Measurements from ENCODE around the gene PSMF1. TPM values are rescaled to one million over a fixed set of nuclear protein-coding genes. Genes with fewer than 3 reads are reported as not detected.
"Not testable (repeated sequence)": the region's sequence is repeated elsewhere in the genome, so short reads cannot be mapped to it uniquely, and the experiment has no call there.

The PSMF1 gene
- total RNA-seq, 4 donors from 2014 or later: 65.4 to 91.5 (median 73.4) TPM

DNA sequence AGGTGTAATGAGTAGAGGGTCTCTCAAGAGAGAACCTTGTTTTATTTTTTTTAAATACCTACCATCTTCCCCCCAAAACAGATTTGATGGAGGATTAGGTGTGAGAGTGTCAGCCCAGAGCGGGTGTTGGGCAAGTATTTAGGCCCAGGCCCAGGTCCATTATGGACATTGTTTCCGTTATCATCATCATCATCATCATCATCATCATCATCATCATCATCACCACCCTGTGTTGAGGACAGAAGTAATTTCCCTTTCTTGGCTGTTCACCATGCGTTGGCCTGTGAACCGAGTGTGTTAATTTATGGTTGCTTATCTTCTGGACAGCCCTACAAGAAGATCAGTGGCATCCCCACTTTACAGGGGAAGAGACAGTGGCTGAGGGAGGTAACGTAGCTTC lies 28.6 kb downstream of the PSMF1 start:
- TF ChIP-seq EP300 (IDR thresholded peaks at IDR 0.05): no peak
- intact Hi-C loops (cut with DNase I): no loop called here
- Histone ChIP-seq H3K9me3 (no peaks in the 10 kb centered on the region), H3K27me3 (no peaks in the 10 kb centered on the region), H3K4me3 (no peak overlapping the region), H3K4me1 (peaks cover 0 to 7% (median 0%) of the 10 kb centered on the region in 4 donors), H3K36me3 (peaks cover 12 to 63% (median 34%) of the 10 kb centered on the region in 4 donors), H3K27ac (replicated peaks in 1 of 4) (no peak overlapping the region)
- DNase-seq (ENCODE audit: extremely low spot score): peak; percentile 34
- WGBS: 91% methylated on average over 5 of the region's 5 CpGs

DNA sequence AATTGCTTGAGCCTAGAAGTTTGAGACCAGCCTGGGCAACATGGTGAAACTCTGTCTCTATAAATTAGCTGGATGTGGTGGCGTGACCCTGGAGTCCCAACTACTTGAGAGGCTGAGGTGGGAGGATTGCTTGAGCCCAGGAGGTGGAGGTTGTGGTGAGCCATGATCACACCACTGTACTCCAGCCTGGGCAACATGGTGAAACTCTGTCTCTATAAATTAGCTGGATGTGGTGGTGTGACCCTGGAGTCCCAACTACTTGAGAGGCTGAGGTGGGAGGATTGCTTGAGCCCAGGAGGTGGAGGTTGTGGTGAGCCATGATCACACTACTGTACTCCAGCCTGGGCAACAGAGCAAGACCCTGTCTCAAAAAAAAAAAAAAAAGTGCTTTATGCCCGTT lies 31.4 kb downstream of the PSMF1 start:
- DNase-seq (ENCODE audit: extremely low spot score); H3K27me3 ChIP-seq; H3K4me3 ChIP-seq; intact Hi-C loops (cut with DNase I); H3K27ac ChIP-seq (replicated peaks in 1 of 4); H3K9me3 ChIP-seq; H3K4me1 ChIP-seq: not testable (repeated sequence)
- H3K36me3 ChIP-seq: peaks cover 11 to 69% (median 38%) of the 10 kb centered on the region in 4 donors
- 83% methylated on average over 2 of the region's 2 CpGs for WGBS

DNA sequence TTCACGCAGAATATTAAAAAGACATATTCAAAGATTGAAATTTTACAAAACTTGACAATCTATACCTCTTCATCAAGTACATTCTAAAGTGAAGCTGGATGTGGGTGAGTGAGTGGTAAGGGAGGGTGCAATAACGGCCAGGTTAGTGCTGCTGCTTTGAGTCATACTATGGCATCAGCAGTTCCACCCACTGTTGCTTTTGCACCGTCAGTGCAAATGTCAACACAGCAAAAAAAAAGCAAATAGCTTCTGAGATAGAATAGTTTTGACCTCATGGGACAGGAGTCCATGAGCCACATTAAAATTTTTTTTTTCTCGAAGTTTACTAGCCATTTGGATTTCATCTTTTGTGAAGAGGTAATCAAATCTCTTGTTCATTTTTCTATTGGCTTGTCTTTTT lies 31.8 kb downstream of the PSMF1 start:
- WGBS: 80% methylated on average over 4 of the region's 4 CpGs
- Histone ChIP-seq H3K27ac (replicated peaks in 1 of 4) (no peak overlapping the region), H3K4me1 (peaks cover 0 to 3% (median 1%) of the 10 kb centered on the region in 4 donors), H3K4me3 (no peak overlapping the region), H3K36me3 (peaks cover 7 to 69% (median 38%) of the 10 kb centered on the region in 4 donors), H3K9me3 (no peaks in the 10 kb centered on the region), H3K27me3 (no peaks in the 10 kb centered on the region)
- intact Hi-C loops (cut with DNase I): no loop called here
- no peak for TF ChIP-seq POLR2AphosphoS5 (IDR thresholded peaks at IDR 0.05)
- TF ChIP-seq POLR2A (IDR thresholded peaks at IDR 0.05; ENCODE audit: low read depth): no peak
- TF ChIP-seq, protein P1, sequence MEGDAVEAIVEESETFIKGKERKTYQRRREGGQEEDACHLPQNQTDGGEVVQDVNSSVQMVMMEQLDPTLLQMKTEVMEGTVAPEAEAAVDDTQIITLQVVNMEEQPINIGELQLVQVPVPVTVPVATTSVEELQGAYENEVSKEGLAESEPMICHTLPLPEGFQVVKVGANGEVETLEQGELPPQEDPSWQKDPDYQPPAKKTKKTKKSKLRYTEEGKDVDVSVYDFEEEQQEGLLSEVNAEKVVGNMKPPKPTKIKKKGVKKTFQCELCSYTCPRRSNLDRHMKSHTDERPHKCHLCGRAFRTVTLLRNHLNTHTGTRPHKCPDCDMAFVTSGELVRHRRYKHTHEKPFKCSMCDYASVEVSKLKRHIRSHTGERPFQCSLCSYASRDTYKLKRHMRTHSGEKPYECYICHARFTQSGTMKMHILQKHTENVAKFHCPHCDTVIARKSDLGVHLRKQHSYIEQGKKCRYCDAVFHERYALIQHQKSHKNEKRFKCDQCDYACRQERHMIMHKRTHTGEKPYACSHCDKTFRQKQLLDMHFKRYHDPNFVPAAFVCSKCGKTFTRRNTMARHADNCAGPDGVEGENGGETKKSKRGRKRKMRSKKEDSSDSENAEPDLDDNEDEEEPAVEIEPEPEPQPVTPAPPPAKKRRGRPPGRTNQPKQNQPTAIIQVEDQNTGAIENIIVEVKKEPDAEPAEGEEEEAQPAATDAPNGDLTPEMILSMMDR (IDR thresholded peaks at IDR 0.05): no peak
- peak; percentile 5 for DNase-seq (ENCODE audit: extremely low spot score)

DNA sequence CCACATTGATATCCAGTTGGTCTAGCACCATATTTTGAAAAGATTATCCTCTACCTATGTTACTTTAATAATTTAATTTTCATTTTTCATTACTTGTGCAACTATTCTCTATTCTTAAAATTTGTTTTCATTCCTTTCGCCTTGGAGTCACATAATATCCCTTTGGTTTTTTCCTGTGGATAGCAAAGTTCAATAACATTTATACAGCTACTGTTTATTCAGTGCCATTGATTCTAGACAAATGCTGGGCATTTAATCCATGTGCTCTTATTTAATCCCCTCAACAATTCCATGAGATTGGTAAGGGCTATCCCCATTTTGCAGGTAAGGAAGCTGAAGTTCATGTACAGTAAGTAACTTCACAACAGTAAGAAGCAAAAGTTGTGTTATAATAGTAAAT lies 32.6 kb downstream of the PSMF1 start:
- no peak for DNase-seq (ENCODE audit: extremely low spot score)
- Histone ChIP-seq H3K27me3 (no peaks in the 10 kb centered on the region), H3K36me3 (peaks cover 0 to 66% (median 39%) of the 10 kb centered on the region in 4 donors), H3K4me1 (peaks cover 0 to 2% (median 0%) of the 10 kb centered on the region in 4 donors), H3K4me3 (no peak overlapping the region), H3K27ac (replicated peaks in 1 of 4) (no peak overlapping the region), H3K9me3 (no peaks in the 10 kb centered on the region)
- TF ChIP-seq, protein P1 (IDR thresholded peaks at IDR 0.05): no peak
- no peak for TF ChIP-seq POLR2A (IDR thresholded peaks at IDR 0.05; ENCODE audit: low read depth)
- no peak for TF ChIP-seq EP300 (IDR thresholded peaks at IDR 0.05)
- TF ChIP-seq POLR2AphosphoS5 (IDR thresholded peaks at IDR 0.05): no peak
- intact Hi-C loops (cut with DNase I): no loop called here
- 100% methylated on average over 1 of the region's 1 CpG for WGBS

DNA sequence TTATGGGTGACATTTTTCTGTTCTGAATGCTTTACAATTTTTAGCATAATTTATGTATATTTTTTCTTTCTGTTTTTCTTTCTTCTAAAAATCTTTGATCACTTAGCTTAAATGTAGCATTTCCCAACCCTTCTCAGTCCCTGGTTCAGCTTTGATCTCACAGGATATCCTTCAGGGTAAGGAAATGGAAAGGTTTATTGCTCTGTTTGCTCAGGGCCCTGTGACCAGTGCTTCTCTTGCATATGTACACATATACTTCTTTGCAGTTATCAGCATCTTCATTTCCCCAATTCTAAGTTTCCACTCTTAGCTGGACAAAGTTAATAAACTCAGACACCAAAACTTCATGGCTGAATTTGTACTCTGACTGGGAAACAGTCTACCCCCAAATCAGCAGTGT lies 35.8 kb downstream of the PSMF1 start:
- Histone ChIP-seq H3K27ac (replicated peaks in 1 of 4) (no peak overlapping the region), H3K27me3 (no peaks in the 10 kb centered on the region), H3K9me3 (no peaks in the 10 kb centered on the region), H3K36me3 (peaks cover 0 to 50% (median 23%) of the 10 kb centered on the region in 4 donors), H3K4me3 (no peak overlapping the region), H3K4me1 (peaks cover 0 to 2% (median 0%) of the 10 kb centered on the region in 4 donors)
- no peak for DNase-seq (ENCODE audit: extremely low spot score)
- TF ChIP-seq, protein P1 (IDR thresholded peaks at IDR 0.05): no peak
- TF ChIP-seq POLR2AphosphoS5 (IDR thresholded peaks at IDR 0.05) (no peak), EP300 (IDR thresholded peaks at IDR 0.05) (no peak), POLR2A (IDR thresholded peaks at IDR 0.05; ENCODE audit: low read depth) (no peak)
- intact Hi-C loops (cut with DNase I): no loop called here

DNA sequence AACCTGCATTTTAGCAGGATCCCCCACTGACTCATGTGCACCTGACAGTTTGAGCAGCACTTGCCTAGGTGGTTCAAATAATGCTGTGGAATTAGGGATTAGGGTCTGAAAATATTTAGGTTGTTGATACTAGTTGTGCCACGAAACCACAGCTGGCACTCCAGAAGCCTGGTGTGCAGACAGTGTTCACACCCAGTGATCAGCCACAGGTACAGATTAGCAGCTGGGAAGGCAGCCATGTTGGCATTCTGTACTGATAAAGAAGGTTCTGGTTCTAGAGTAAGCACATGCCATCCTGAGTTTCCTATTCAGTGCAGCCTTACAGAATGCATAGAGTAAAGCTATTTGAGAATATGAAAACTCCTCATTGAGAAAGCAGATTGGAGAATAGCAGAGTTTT lies 36.3 kb downstream of the PSMF1 start:
- TF ChIP-seq POLR2A (IDR thresholded peaks at IDR 0.05; ENCODE audit: low read depth) (no peak), POLR2AphosphoS5 (IDR thresholded peaks at IDR 0.05) (no peak), EP300 (IDR thresholded peaks at IDR 0.05) (no peak)
- TF ChIP-seq, protein P1 (IDR thresholded peaks at IDR 0.05): no peak
- 100% methylated on average over 1 of the region's 1 CpG for WGBS
- no peak overlapping the region for H3K4me3 ChIP-seq
- H3K36me3 ChIP-seq: peaks cover under 1 to 53% (median 26%) of the 10 kb centered on the region in 4 donors
- H3K4me1 ChIP-seq: peaks cover 0 to 2% (median 0%) of the 10 kb centered on the region in 4 donors
- intact Hi-C loops (cut with DNase I): no loop called here
- peak; percentile 12 for DNase-seq (ENCODE audit: extremely low spot score)
- H3K27me3 ChIP-seq: no peaks in the 10 kb centered on the region
- H3K27ac ChIP-seq (replicated peaks in 1 of 4): no peak overlapping the region
- H3K9me3 ChIP-seq: no peaks in the 10 kb centered on the region
